Measurements from ENCODE around the gene TTN. TPM values are rescaled to one million over a fixed set of nuclear protein-coding genes. Genes with fewer than 3 reads are reported as not detected.

Gene TTN
- total RNA-seq, 4 donors from 2014 or later = 1.8 to 10.0 (median 7.2) TPM

DNA sequence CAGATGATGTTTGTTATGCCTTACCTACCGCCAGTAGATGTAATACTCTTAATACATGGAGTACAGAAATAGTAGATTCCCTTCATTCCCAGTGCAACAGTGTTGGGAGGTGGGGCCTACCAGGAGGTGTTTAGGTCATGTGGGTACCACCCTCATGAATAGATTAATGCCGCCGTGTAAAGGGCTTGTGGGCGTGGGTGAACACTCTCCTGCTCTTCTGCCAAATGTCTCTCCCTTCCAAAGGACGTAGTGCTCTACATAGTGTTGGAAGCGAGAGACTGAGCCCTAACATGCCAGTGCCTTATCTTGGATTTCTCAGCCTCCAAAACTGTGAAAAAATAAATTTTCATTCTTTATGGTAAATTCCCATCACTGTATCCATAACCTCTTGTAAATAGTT, 296.8 kb downstream of the TTN start:
- no peak overlapping the region for H3K27ac ChIP-seq
- no peak for DNase-seq
- no peaks in the 10 kb centered on the region for H3K9me3 ChIP-seq
- no peak overlapping the region for H3K4me3 ChIP-seq
- H3K4me1 ChIP-seq = no peaks in the 10 kb centered on the region
- TF ChIP-seq POLR2A (IDR thresholded peaks at IDR 0.05) = no peak
- TF ChIP-seq, protein P1, sequence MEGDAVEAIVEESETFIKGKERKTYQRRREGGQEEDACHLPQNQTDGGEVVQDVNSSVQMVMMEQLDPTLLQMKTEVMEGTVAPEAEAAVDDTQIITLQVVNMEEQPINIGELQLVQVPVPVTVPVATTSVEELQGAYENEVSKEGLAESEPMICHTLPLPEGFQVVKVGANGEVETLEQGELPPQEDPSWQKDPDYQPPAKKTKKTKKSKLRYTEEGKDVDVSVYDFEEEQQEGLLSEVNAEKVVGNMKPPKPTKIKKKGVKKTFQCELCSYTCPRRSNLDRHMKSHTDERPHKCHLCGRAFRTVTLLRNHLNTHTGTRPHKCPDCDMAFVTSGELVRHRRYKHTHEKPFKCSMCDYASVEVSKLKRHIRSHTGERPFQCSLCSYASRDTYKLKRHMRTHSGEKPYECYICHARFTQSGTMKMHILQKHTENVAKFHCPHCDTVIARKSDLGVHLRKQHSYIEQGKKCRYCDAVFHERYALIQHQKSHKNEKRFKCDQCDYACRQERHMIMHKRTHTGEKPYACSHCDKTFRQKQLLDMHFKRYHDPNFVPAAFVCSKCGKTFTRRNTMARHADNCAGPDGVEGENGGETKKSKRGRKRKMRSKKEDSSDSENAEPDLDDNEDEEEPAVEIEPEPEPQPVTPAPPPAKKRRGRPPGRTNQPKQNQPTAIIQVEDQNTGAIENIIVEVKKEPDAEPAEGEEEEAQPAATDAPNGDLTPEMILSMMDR (IDR thresholded peaks at IDR 0.05) = no peak
- H3K36me3 ChIP-seq = no peaks in the 10 kb centered on the region
- H3K27me3 ChIP-seq = peaks cover 0 to 2% of the 10 kb centered on the region in 2 donors
- intact Hi-C loops (cut with DNase I; ENCODE audit: low total_unique reads) = no loop called here

DNA sequence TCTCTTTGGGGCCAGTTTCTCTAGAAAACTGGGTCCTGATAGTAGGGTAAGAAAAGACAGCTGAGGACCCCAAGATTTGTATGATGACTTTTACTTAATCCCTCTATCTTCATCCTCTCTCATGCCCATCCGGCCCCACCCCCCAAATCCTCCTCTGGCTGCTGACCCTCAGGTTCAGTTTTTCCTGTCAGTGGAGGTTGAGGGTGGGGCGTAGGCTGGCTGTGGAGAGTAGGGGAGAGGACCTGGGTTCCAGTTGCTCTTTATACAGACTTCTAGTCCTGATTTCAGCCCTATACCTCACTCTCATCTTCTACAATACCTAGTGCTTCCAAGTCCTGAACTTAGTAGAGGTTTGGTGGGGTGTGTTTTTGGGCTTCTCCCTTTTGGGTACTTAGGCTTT, 298.6 kb downstream of the TTN start:
- H3K36me3 ChIP-seq = no peaks in the 10 kb centered on the region
- TF ChIP-seq POLR2A (IDR thresholded peaks at IDR 0.05) = no peak
- TF ChIP-seq, protein P1 (IDR thresholded peaks at IDR 0.05) = no peak
- intact Hi-C loops (cut with DNase I; ENCODE audit: low total_unique reads) = no loop called here
- no peaks in the 10 kb centered on the region for H3K4me1 ChIP-seq
- H3K27me3 ChIP-seq = peaks cover 0 to 2% of the 10 kb centered on the region in 2 donors
- no peak overlapping the region for H3K27ac ChIP-seq
- no peak for DNase-seq
- H3K4me3 ChIP-seq = no peak overlapping the region
- no peaks in the 10 kb centered on the region for H3K9me3 ChIP-seq

- no peaks in the 10 kb centered on the region for H3K27me3 ChIP-seq
- no peak overlapping the region for H3K4me3 ChIP-seq
- no peaks in the 10 kb centered on the region for H3K36me3 ChIP-seq
- H3K9me3 ChIP-seq = no peaks in the 10 kb centered on the region
- intact Hi-C loops (cut with DNase I; ENCODE audit: low total_unique reads) = no loop called here
- no peaks in the 10 kb centered on the region for H3K4me1 ChIP-seq
- H3K27ac ChIP-seq = no peak overlapping the region
- DNase-seq = no peak
- TF ChIP-seq POLR2A (IDR thresholded peaks at IDR 0.05) = no peak
- TF ChIP-seq, protein P1 (IDR thresholded peaks at IDR 0.05) = no peak
These were observed 300.3 kb downstream of the TTN start for GRCh38 chr2:178506949-178507348.

- no peak overlapping the region for H3K27ac ChIP-seq
- H3K36me3 ChIP-seq = no peaks in the 10 kb centered on the region
- no peak for TF ChIP-seq POLR2A (IDR thresholded peaks at IDR 0.05)
- TF ChIP-seq, protein P1 (IDR thresholded peaks at IDR 0.05) = no peak
- H3K4me1 ChIP-seq = no peaks in the 10 kb centered on the region
- DNase-seq = no peak
- no peaks in the 10 kb centered on the region for H3K9me3 ChIP-seq
- intact Hi-C loops (cut with DNase I; ENCODE audit: low total_unique reads) = no loop called here
- no peaks in the 10 kb centered on the region for H3K27me3 ChIP-seq
- H3K4me3 ChIP-seq = no peak overlapping the region
These were observed 300.7 kb downstream of the TTN start for GRCh38 chr2:178506524-178506923.

GRCh38 chr2:178506101-178506500, 301.1 kb downstream of the TTN start:
- intact Hi-C loops (cut with DNase I; ENCODE audit: low total_unique reads) = no loop called here

More at GRCh38 chr2:178506101-178506500, 301.1 kb downstream of the TTN start:
- no peaks in the 10 kb centered on the region for H3K9me3 ChIP-seq
- no peak overlapping the region for H3K4me3 ChIP-seq
- no peak for DNase-seq
- no peaks in the 10 kb centered on the region for H3K4me1 ChIP-seq
- H3K36me3 ChIP-seq = no peaks in the 10 kb centered on the region
- no peaks in the 10 kb centered on the region for H3K27me3 ChIP-seq
- no peak overlapping the region for H3K27ac ChIP-seq
- TF ChIP-seq, protein P1 (IDR thresholded peaks at IDR 0.05) = no peak
- no peak for TF ChIP-seq POLR2A (IDR thresholded peaks at IDR 0.05)

All from uterus (tissue), 4 donors.